ENCODE data around the gene SNTG2. TPM values are rescaled to one million over a fixed set of nuclear protein-coding genes. Genes with fewer than 3 reads are reported as not detected.

SNTG2 gene
- total RNA-seq, 4 donors from 2014 or later = 3.3 to 7.4 (median 4.5) TPM

DNA sequence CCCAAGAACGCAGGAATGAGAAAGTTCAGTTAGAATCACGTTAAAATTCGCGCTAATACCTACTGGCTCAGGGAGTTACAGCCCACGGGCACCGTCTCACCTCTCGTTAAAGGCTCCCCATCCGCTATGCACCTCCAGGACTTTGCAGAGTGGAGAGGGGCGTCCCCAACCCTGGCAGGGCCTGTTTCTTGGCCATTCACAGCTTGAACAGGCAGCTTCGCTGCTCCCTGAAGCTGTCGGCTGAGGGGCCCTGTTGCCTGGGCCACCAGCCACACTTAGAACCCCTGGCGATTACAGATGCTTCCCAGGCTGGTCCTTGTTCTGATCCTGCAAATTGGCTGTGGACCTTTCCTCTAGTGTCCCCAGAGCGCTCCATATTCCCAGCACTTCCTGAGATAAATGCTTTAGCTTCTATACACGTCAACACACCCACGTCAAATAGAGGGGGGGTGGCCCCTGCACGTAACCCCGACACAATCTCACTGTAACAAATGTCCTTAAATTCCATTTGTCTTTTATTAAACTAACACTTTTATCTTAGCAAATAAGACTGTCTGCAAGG, 16.8 kb upstream of the SNTG2 start:
- H3K27me3 ChIP-seq = no peaks in the 10 kb centered on the region
- TF ChIP-seq POLR2AphosphoS5 (IDR thresholded peaks at IDR 0.05) = no peak
- TF ChIP-seq POLR2A (IDR thresholded peaks at IDR 0.05; ENCODE audit: low read depth) = no peak
- TF ChIP-seq, protein P1, sequence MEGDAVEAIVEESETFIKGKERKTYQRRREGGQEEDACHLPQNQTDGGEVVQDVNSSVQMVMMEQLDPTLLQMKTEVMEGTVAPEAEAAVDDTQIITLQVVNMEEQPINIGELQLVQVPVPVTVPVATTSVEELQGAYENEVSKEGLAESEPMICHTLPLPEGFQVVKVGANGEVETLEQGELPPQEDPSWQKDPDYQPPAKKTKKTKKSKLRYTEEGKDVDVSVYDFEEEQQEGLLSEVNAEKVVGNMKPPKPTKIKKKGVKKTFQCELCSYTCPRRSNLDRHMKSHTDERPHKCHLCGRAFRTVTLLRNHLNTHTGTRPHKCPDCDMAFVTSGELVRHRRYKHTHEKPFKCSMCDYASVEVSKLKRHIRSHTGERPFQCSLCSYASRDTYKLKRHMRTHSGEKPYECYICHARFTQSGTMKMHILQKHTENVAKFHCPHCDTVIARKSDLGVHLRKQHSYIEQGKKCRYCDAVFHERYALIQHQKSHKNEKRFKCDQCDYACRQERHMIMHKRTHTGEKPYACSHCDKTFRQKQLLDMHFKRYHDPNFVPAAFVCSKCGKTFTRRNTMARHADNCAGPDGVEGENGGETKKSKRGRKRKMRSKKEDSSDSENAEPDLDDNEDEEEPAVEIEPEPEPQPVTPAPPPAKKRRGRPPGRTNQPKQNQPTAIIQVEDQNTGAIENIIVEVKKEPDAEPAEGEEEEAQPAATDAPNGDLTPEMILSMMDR (IDR thresholded peaks at IDR 0.05) = no peak
- no peak for TF ChIP-seq EP300 (IDR thresholded peaks at IDR 0.05)
- no peak overlapping the region for H3K4me3 ChIP-seq
- H3K9me3 ChIP-seq = no peaks in the 10 kb centered on the region
- intact Hi-C loops (cut with DNase I) = no loop called here
- H3K27ac ChIP-seq (replicated peaks in 1 of 4) = no peak overlapping the region
- DNase-seq (ENCODE audit: extremely low spot score) = no peak
- no peaks in the 10 kb centered on the region for H3K36me3 ChIP-seq
- no peaks in the 10 kb centered on the region for H3K4me1 ChIP-seq
- WGBS = 70% methylated on average over 17 of the region's 17 CpGs

DNA sequence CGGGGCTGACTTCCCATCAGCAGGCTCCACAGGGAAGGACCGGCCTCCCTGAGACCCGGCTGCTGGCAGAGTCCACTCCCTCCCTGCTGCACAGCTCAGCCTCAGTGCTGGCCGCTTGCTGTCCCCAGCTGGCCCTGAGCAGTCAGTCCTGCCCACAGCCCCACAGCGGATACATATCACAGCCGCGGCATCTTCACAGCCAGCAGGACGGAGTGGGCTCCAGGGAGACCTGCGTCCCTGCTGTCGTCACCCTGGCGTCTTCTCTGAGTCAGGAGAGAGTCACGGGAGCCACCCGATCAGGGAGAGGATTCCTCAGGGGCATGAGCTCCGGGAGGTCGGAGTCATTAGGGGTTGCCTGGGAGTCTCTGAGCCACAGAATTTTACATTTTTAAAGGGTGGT, 13.1 kb upstream of the SNTG2 start:
- WGBS = 95% methylated on average over 13 of the region's 15 CpGs
- no peaks in the 10 kb centered on the region for H3K9me3 ChIP-seq
- H3K4me3 ChIP-seq = no peak overlapping the region
- no peak for TF ChIP-seq EP300 (IDR thresholded peaks at IDR 0.05)
- TF ChIP-seq, protein P1 (IDR thresholded peaks at IDR 0.05) = no peak
- TF ChIP-seq POLR2AphosphoS5 (IDR thresholded peaks at IDR 0.05) = no peak
- TF ChIP-seq POLR2A (IDR thresholded peaks at IDR 0.05; ENCODE audit: low read depth) = no peak
- no peaks in the 10 kb centered on the region for H3K4me1 ChIP-seq
- intact Hi-C loops (cut with DNase I) = no loop called here
- peaks cover 0 to 12% (median 0%) of the 10 kb centered on the region in 4 donors for H3K27me3 ChIP-seq
- H3K36me3 ChIP-seq = no peaks in the 10 kb centered on the region
- no peak for DNase-seq (ENCODE audit: extremely low spot score)
- H3K27ac ChIP-seq (replicated peaks in 1 of 4) = no peak overlapping the region

DNA sequence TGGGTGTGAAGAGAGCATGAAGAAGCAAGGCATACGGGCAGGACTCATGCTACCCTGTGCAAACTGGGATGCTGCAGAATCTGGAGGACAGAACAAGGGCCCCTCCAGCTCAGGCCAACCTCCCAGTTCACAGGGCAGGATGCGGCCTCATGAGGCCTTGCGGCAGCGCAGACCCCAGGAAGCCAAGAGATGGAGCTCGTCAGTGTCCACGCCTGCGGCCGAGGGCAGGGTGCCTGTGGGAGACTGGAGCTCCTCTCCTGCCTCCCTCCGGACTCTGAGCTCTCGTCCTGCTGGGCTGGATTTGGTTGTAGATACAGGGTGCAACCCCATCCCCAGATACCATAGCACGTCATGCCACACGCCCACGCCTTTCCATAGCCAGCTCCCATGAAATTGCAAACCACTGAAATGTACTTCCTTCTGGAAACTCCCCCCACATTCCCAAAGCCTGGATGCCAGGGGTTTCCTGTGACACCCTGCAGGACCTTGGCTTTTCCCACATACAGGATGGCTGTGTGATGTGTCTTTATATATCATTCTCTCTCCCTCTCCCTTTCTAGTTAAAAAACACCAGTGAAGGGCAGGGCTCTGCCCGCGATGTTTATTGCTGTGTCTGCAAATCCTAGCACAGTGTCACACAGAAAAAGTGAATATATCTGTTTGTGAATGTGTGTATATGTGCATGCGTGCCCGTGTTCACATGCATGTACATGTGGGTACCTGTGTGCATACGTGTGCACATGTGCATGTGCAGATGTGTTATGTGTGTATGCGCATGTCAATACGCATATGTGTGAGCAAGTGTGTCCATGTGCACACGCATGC, 12.3 kb upstream of the SNTG2 start:
- no peaks in the 10 kb centered on the region for H3K9me3 ChIP-seq
- no peak for TF ChIP-seq POLR2A (IDR thresholded peaks at IDR 0.05; ENCODE audit: low read depth)
- TF ChIP-seq, protein P1 (IDR thresholded peaks at IDR 0.05) = no peak
- TF ChIP-seq POLR2AphosphoS5 (IDR thresholded peaks at IDR 0.05) = no peak
- no peak for TF ChIP-seq EP300 (IDR thresholded peaks at IDR 0.05)
- no peak overlapping the region for H3K4me3 ChIP-seq
- WGBS = 82% methylated on average over 18 of the region's 21 CpGs
- no peak for DNase-seq (ENCODE audit: extremely low spot score)
- H3K27me3 ChIP-seq = peaks cover 0 to 12% (median 0%) of the 10 kb centered on the region in 4 donors
- intact Hi-C loops (cut with DNase I) = no loop called here
- H3K36me3 ChIP-seq = no peaks in the 10 kb centered on the region
- H3K27ac ChIP-seq (replicated peaks in 1 of 4) = no peak overlapping the region
- no peaks in the 10 kb centered on the region for H3K4me1 ChIP-seq

DNA sequence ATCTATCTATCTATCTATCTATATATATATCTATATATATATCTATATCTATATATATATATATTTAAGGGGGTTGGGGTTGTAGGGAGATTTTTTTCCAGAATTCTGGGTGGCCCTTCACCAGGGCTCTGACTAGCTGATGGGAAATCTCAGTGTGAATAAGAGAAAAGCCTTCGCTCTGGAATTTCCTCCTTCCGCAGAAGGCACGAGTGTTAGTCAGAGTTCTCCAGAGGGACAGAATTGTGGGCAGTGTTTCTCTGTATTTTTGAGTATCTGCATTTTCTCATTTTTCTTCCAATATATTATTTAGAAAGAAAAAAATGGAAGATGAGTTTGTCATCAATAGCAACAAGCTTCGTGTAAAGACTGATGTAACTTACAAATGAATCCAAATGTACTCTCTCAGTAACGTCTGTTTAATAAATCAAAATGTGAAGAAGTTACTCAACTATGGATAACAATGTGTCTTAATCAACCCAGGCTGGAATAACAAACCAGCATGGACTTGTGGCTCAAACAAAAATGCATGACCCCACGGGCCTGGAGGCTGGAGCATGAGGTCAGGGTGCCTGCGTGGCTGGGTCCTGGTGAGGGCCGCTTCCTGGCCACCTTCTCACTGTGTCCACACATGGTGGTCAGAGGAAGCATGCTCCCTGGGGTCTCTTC, 10.6 kb upstream of the SNTG2 start:
- no peak for DNase-seq (ENCODE audit: extremely low spot score)
- intact Hi-C loops (cut with DNase I) = no loop called here
- WGBS = 75% methylated on average over 8 of the region's 8 CpGs
- TF ChIP-seq POLR2A (IDR thresholded peaks at IDR 0.05; ENCODE audit: low read depth) (no peak), POLR2AphosphoS5 (IDR thresholded peaks at IDR 0.05) (no peak), EP300 (IDR thresholded peaks at IDR 0.05) (no peak)
- TF ChIP-seq, protein P1 (IDR thresholded peaks at IDR 0.05) = no peak
- peaks cover 0 to 13% (median 3%) of the 10 kb centered on the region in 4 donors for H3K9me3 ChIP-seq
- no peak overlapping the region for H3K27ac ChIP-seq (replicated peaks in 1 of 4)
- H3K4me3 ChIP-seq = no peak overlapping the region
- H3K27me3 ChIP-seq = peaks cover 0 to 16% (median 2%) of the 10 kb centered on the region in 4 donors
- no peaks in the 10 kb centered on the region for H3K36me3 ChIP-seq
- no peaks in the 10 kb centered on the region for H3K4me1 ChIP-seq

Data from esophagus muscularis mucosa (tissue), 4 donors.